Mesenchymal stem cell (in vitro differentiated cells and primary cell): Measurements from ENCODE around the gene PKD1L1.

Experiments used
- DNase-seq: peaks from one replicate; pipeline ENCODE4 v3.0.0-alpha.2; 2013
- H2AFZ ChIP-seq: one replicate; pipeline ENCODE4 v1.6.1; 2013; ENCODE audit warnings: low read depth, mild to moderate bottlenecking, control low read depth, inconsistent platforms, low read length, moderate library complexity
- H2AK5ac ChIP-seq: 2 replicates; pipeline ENCODE4 v1.6.1; 2013; ENCODE audit warnings: low read length, moderate library complexity, mild to moderate bottlenecking, inconsistent platforms; ENCODE audit not compliant: severe bottlenecking
- H2BK120ac ChIP-seq: one replicate; pipeline ENCODE4 v1.6.1; 2013; ENCODE audit warnings: low read depth, mild to moderate bottlenecking, inconsistent platforms, low read length, moderate library complexity
- H2BK12ac ChIP-seq, 2 experiments: one replicate each; pipeline ENCODE4 v1.6.1; 2013; ENCODE audit warnings: inconsistent platforms in 2 of 2, low read length in 2 of 2, mild to moderate bottlenecking in 2 of 2, moderate library complexity in 2 of 2, control low read depth in 1 of 2
- H2BK15ac ChIP-seq: one replicate; pipeline ENCODE4 v1.6.1; 2013; ENCODE audit warnings: mild to moderate bottlenecking, low read depth, inconsistent platforms; ENCODE audit not compliant: poor library complexity, severe bottlenecking
- H2BK5ac ChIP-seq: 2 replicates; pipeline ENCODE4 v1.6.1; 2013; ENCODE audit warnings: low read depth, mild to moderate bottlenecking, low read length, control low read depth, inconsistent platforms; ENCODE audit not compliant: poor library complexity, severe bottlenecking
- H3K14ac ChIP-seq, 2 experiments: one replicate each; pipeline ENCODE4 v1.6.1; 2013; ENCODE audit warnings: inconsistent platforms in 2 of 2, low read length in 2 of 2, control low read depth in 1 of 2, mild to moderate bottlenecking in 1 of 2, moderate library complexity in 1 of 2
- H3K18ac ChIP-seq, 2 experiments: one replicate each; pipeline ENCODE4 v1.6.1; 2013; ENCODE audit warnings: inconsistent platforms in 2 of 2, low read length in 2 of 2, control low read depth in 1 of 2, low read depth in 1 of 2, mild to moderate bottlenecking in 1 of 2
- H3K23ac ChIP-seq, 2 experiments: one replicate each; pipeline ENCODE4 v1.6.1; 2013; ENCODE audit warnings: inconsistent platforms in 2 of 2, low read length in 2 of 2, mild to moderate bottlenecking in 2 of 2, moderate library complexity in 2 of 2, control low read depth in 1 of 2
- H3K27ac ChIP-seq: 2 replicates; pipeline ENCODE4 v1.5.1; 2013; ENCODE audit warnings: mild to moderate bottlenecking, moderate library complexity, low read length, control low read depth, inconsistent platforms; ENCODE audit not compliant: poor library complexity, severe bottlenecking
- H3K27me3 ChIP-seq, 2 experiments: 2 replicates each; pipeline versions ENCODE4 v1.6.1 to v1.7.0; 2013; ENCODE audit warnings: low read length in 2 of 2, mild to moderate bottlenecking in 2 of 2, moderate library complexity in 2 of 2, control low read depth in 1 of 2, inconsistent platforms in 1 of 2; ENCODE audit not compliant: control insufficient read depth in 1 of 2, insufficient read depth in 1 of 2
- H3K36me3 ChIP-seq, 2 experiments: 2 replicates each; pipeline versions ENCODE4 v1.6.1 to v1.7.0; 2013; ENCODE audit warnings: low read length in 2 of 2, control low read depth in 1 of 2, inconsistent platforms in 1 of 2, low read depth in 1 of 2, mild to moderate bottlenecking in 1 of 2; ENCODE audit not compliant: insufficient read depth in 2 of 2, control insufficient read depth in 1 of 2
- H3K4ac ChIP-seq, 2 experiments: one replicate each; pipeline ENCODE4 v1.6.1; 2013; ENCODE audit warnings: inconsistent platforms in 2 of 2, low read length in 2 of 2, mild to moderate bottlenecking in 2 of 2, moderate library complexity in 2 of 2, control low read depth in 1 of 2, low read depth in 1 of 2
- H3K4me1 ChIP-seq: 2 replicates; pipeline ENCODE4 v1.6.1; 2013; ENCODE audit warnings: low read depth, low read length, control low read depth; ENCODE audit not compliant: control insufficient read depth, insufficient read depth
- H3K4me2 ChIP-seq: 2 replicates; pipeline ENCODE4 v1.6.1; 2013; ENCODE audit warnings: low read length, mild to moderate bottlenecking, inconsistent platforms; ENCODE audit not compliant: poor library complexity, severe bottlenecking
- H3K4me3 ChIP-seq, 2 experiments: 2 replicates each; pipeline versions ENCODE4 v1.5.1 to v1.7.0; 2013; ENCODE audit warnings: low read length in 2 of 2, mild to moderate bottlenecking in 2 of 2, control low read depth in 1 of 2, low read depth in 1 of 2; ENCODE audit not compliant: insufficient read depth in 1 of 2
- H3K79me1 ChIP-seq: replicated peaks from 2 replicates; pipeline ENCODE4 v1.6.1; 2013; ENCODE audit warnings: mild to moderate bottlenecking, control low read depth, low read length, inconsistent platforms; ENCODE audit not compliant: poor library complexity, severe bottlenecking
- H3K9ac ChIP-seq: 2 replicates; pipeline ENCODE4 v1.7.0; 2013; ENCODE audit warnings: mild to moderate bottlenecking, low read length, moderate library complexity
- H3K9me3 ChIP-seq: 2 replicates; pipeline ENCODE4 v1.7.0; 2013; ENCODE audit warnings: mild to moderate bottlenecking, low read length; ENCODE audit not compliant: control insufficient read depth
- H4K8ac ChIP-seq: one replicate; pipeline ENCODE4 v1.6.1; 2013; ENCODE audit warnings: inconsistent platforms, mild to moderate bottlenecking, low read length, moderate library complexity
- H4K91ac ChIP-seq: one replicate; pipeline ENCODE4 v1.6.1; 2013; ENCODE audit warnings: mild to moderate bottlenecking, low read length, inconsistent platforms
- WGBS: methylation state at CpG from one replicate; pipeline ENCODE4 v1.1.7; 2013; ENCODE audit warnings: mixed read lengths; 5-methylcytosine and 5-hydroxymethylcytosine counted together

The PKD1L1 gene

GRCh38 chr7:47762207-47762606 is 186.1 kb downstream of the PKD1L1 start:
- Histone ChIP-seq H2BK5ac (no peak overlapping the region), H3K27me3 (no peaks in the 10 kb centered on the region), H2BK12ac (peak overlapping the region in 1 of 2 experiments; percentile 31), H3K9me3 (no peaks in the 10 kb centered on the region), H3K4me1 (peaks cover 19% of the 10 kb centered on the region), H3K14ac (no peak overlapping the region), H2AFZ (no peak overlapping the region), H3K9ac (no peak overlapping the region), H2BK15ac (no peak overlapping the region), H3K4me2 (no peak overlapping the region), H3K23ac (no peak overlapping the region), H3K79me1 (no peaks in the 10 kb centered on the region), H3K4me3 (no peak overlapping the region), H3K36me3 (peaks cover 0 to 3% of the 10 kb centered on the region in 2 experiments), H3K27ac (no peak overlapping the region), H3K4ac (peak overlapping the region in 1 of 2 experiments; percentile 92), H4K91ac (no peak overlapping the region), H2AK5ac (no peak overlapping the region), H2BK120ac (peak overlapping the region; percentile 56), H3K18ac (peak overlapping the region in 1 of 2 experiments; percentile 73), H4K8ac (no peak overlapping the region)
- DNase-seq = no peak

GRCh38 chr7:47759056-47759706 is 189.1 kb downstream of the PKD1L1 start:
- Histone ChIP-seq H2AFZ (no peak overlapping the region), H3K18ac (peak overlapping the region; percentile 72 to 89), H3K27ac (no peak overlapping the region), H3K14ac (no peak overlapping the region), H2BK15ac (peak overlapping the region; percentile 86), H3K9me3 (no peaks in the 10 kb centered on the region), H2BK5ac (no peak overlapping the region), H3K36me3 (peaks cover 0 to 3% of the 10 kb centered on the region in 2 experiments), H4K8ac (peak overlapping the region; percentile 81), H3K27me3 (no peaks in the 10 kb centered on the region), H3K4me3 (no peak overlapping the region), H2BK12ac (peak overlapping the region; percentile 94 to 97), H3K23ac (no peak overlapping the region), H3K4ac (peak overlapping the region; percentile 47 to 83), H3K4me2 (no peak overlapping the region), H3K4me1 (peaks cover 20% of the 10 kb centered on the region), H2AK5ac (peak overlapping the region; percentile 84), H4K91ac (peak overlapping the region; percentile 48), H2BK120ac (no peak overlapping the region), H3K9ac (no peak overlapping the region), H3K79me1 (no peaks in the 10 kb centered on the region)
- DNase-seq = no peak
- 98% methylated on average over 3 of the region's 4 CpGs for WGBS

- Histone ChIP-seq H3K79me1 (no peaks in the 10 kb centered on the region), H2AFZ (no peak overlapping the region), H3K36me3 (peaks cover 0 to 3% of the 10 kb centered on the region in 2 experiments), H2BK15ac (peak overlapping the region; percentile 54), H3K4ac (peak overlapping the region; percentile 92 to 99), H3K27ac (peak overlapping the region; percentile 73), H3K18ac (peak overlapping the region; percentile 92 to 93), H2BK12ac (peak overlapping the region; percentile 91 to 99), H3K23ac (no peak overlapping the region), H2AK5ac (peak overlapping the region; percentile 89), H3K27me3 (no peaks in the 10 kb centered on the region), H2BK120ac (peak overlapping the region; percentile 93), H3K4me1 (peaks cover 18% of the 10 kb centered on the region), H3K9ac (peak overlapping the region; percentile 31), H4K8ac (peak overlapping the region; percentile 94), H3K4me3 (no peak overlapping the region), H3K4me2 (no peak overlapping the region), H2BK5ac (no peak overlapping the region), H4K91ac (peak overlapping the region; percentile 99), H3K9me3 (no peaks in the 10 kb centered on the region), H3K14ac (peak overlapping the region in 1 of 2 experiments; percentile 51)
- 85% methylated on average over 2 of the region's 2 CpGs for WGBS
- DNase-seq = peak; percentile 59
Observed at GRCh38 chr7:47758546-47758945, 189.7 kb downstream of the PKD1L1 start.

GRCh38 chr7:47757921-47758411 is 190.3 kb downstream of the PKD1L1 start:
- Histone ChIP-seq H3K14ac (no peak overlapping the region), H3K36me3 (peaks cover 0 to 3% of the 10 kb centered on the region in 2 experiments), H3K4me2 (no peak overlapping the region), H3K4ac (peak overlapping the region in 1 of 2 experiments; percentile 99), H4K8ac (peak overlapping the region; percentile 35), H2BK5ac (no peak overlapping the region), H4K91ac (no peak overlapping the region), H3K23ac (no peak overlapping the region), H3K9me3 (no peaks in the 10 kb centered on the region), H2AK5ac (no peak overlapping the region), H3K4me1 (peaks cover 14% of the 10 kb centered on the region), H3K79me1 (no peaks in the 10 kb centered on the region), H2AFZ (no peak overlapping the region), H2BK15ac (peak overlapping the region; percentile 60), H2BK120ac (peak overlapping the region; percentile 93), H3K18ac (peak overlapping the region in 1 of 2 experiments; percentile 93), H3K9ac (peak overlapping the region; percentile 31), H2BK12ac (peak overlapping the region; percentile 91 to 93), H3K4me3 (no peak overlapping the region), H3K27me3 (peaks cover 0 to 3% of the 10 kb centered on the region in 2 experiments), H3K27ac (peak overlapping the region; percentile 73)
- WGBS = 11% methylated on average over 10 of the region's 10 CpGs
- DNase-seq = peak; percentile 87
